ENCODE data around the gene CITED1. TPM values are rescaled to one million over a fixed set of nuclear protein-coding genes. Genes with fewer than 3 reads are reported as not detected.

CITED1 gene
- total RNA-seq, 1 donor from 2014 or later = 18.8 TPM

- peaks cover 4 to 47% (median 28%) of the 10 kb centered on the region in 3 donors for H3K27me3 ChIP-seq (ENCODE audit: control insufficient read depth in 3 of 3, insufficient read depth in 3 of 3, low read length in 3 of 3)
- H3K27ac ChIP-seq (ENCODE audit: low read depth, low read length) = no peak overlapping the region
- H3K36me3 ChIP-seq (ENCODE audit: control insufficient read depth in 3 of 3, insufficient read depth in 3 of 3, low read length in 3 of 3) = no peaks in the 10 kb centered on the region
- H3K4me1 ChIP-seq (ENCODE audit: control insufficient read depth in 3 of 3, insufficient read depth in 3 of 3, low read length in 3 of 3) = peaks cover 13 to 28% (median 14%) of the 10 kb centered on the region in 3 donors
- H3K9me3 ChIP-seq (ENCODE audit: control insufficient read depth in 3 of 3, low read length in 3 of 3) = no peaks in the 10 kb centered on the region
- H3K9ac ChIP-seq (ENCODE audit: low read depth in 1 of 3, low read length in 3 of 3) = no peak overlapping the region
- H3K4me3 ChIP-seq (ENCODE audit: low read length in 3 of 3) = peak overlapping the region; percentile 50 to 54 (median 54)
Measured at GRCh38 chrX:72308566-72309296, 3.0 kb upstream of the CITED1 start.

GRCh38 chrX:72308209-72308565 lies 2.5 kb upstream of the CITED1 start:
- peaks cover 7 to 51% (median 28%) of the 10 kb centered on the region in 3 donors for H3K27me3 ChIP-seq (ENCODE audit: control insufficient read depth in 3 of 3, insufficient read depth in 3 of 3, low read length in 3 of 3)

DNA sequence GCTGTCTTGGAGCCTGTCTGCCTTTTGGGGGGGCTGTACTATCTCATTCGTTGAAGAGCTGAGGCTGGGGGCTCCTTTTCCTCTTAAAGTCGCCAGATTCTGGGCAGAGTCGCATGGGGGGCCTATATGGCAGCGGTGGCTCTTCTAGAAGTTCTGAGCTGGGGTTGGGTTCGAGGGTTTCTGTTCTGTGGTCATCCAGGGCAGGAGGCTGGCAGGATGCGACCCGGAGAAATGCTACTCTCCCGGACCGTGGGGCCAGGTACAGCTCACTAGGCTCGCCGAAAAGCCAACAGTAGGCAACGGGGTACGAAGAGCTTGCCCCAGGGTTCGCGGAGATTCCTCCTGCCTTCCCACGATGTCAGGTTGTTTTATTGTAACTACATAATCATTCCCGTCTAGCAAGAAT lies 1.9 kb upstream of the CITED1 start:
- peaks cover 13 to 28% (median 14%) of the 10 kb centered on the region in 3 donors for H3K4me1 ChIP-seq (ENCODE audit: control insufficient read depth in 3 of 3, insufficient read depth in 3 of 3, low read length in 3 of 3)
- no peak overlapping the region for H3K27ac ChIP-seq (ENCODE audit: low read depth, low read length)
- H3K27me3 ChIP-seq (ENCODE audit: control insufficient read depth in 3 of 3, insufficient read depth in 3 of 3, low read length in 3 of 3) = peaks cover 12 to 54% (median 28%) of the 10 kb centered on the region in 3 donors
- no peaks in the 10 kb centered on the region for H3K9me3 ChIP-seq (ENCODE audit: control insufficient read depth in 3 of 3, low read length in 3 of 3)
- peak overlapping the region; percentile 41 to 63 (median 49) for H3K4me3 ChIP-seq (ENCODE audit: low read length in 3 of 3)
- peak overlapping the region in 1 of 3 donors; percentile 32 for H3K9ac ChIP-seq (ENCODE audit: low read depth in 1 of 3, low read length in 3 of 3)
- H3K36me3 ChIP-seq (ENCODE audit: control insufficient read depth in 3 of 3, insufficient read depth in 3 of 3, low read length in 3 of 3) = no peaks in the 10 kb centered on the region

More at GRCh38 chrX:72308209-72308565, 2.5 kb upstream of the CITED1 start:
- Histone ChIP-seq H3K9me3 (ENCODE audit: control insufficient read depth in 3 of 3, low read length in 3 of 3) (no peaks in the 10 kb centered on the region), H3K4me1 (ENCODE audit: control insufficient read depth in 3 of 3, insufficient read depth in 3 of 3, low read length in 3 of 3) (peaks cover 13 to 28% (median 14%) of the 10 kb centered on the region in 3 donors), H3K27ac (ENCODE audit: low read depth, low read length) (no peak overlapping the region), H3K4me3 (ENCODE audit: low read length in 3 of 3) (peak overlapping the region in 2 of 3 donors; percentile 26 to 50), H3K36me3 (ENCODE audit: control insufficient read depth in 3 of 3, insufficient read depth in 3 of 3, low read length in 3 of 3) (no peaks in the 10 kb centered on the region), H3K9ac (ENCODE audit: low read depth in 1 of 3, low read length in 3 of 3) (no peak overlapping the region)

- Histone ChIP-seq H3K4me3 (ENCODE audit: low read length in 3 of 3) (peak overlapping the region; percentile 49 to 65 (median 63)), H3K27me3 (ENCODE audit: control insufficient read depth in 3 of 3, insufficient read depth in 3 of 3, low read length in 3 of 3) (peaks cover 12 to 60% (median 28%) of the 10 kb centered on the region in 3 donors), H3K36me3 (ENCODE audit: control insufficient read depth in 3 of 3, insufficient read depth in 3 of 3, low read length in 3 of 3) (no peaks in the 10 kb centered on the region), H3K27ac (ENCODE audit: low read depth, low read length) (no peak overlapping the region), H3K9ac (ENCODE audit: low read depth in 1 of 3, low read length in 3 of 3) (peak overlapping the region in 2 of 3 donors; percentile 32 to 45), H3K9me3 (ENCODE audit: control insufficient read depth in 3 of 3, low read length in 3 of 3) (no peaks in the 10 kb centered on the region), H3K4me1 (ENCODE audit: control insufficient read depth in 3 of 3, insufficient read depth in 3 of 3, low read length in 3 of 3) (peaks cover 13 to 28% (median 14%) of the 10 kb centered on the region in 3 donors)
Measured at GRCh38 chrX:72306851-72307645, 1.3 kb upstream of the CITED1 start.

- no peak overlapping the region for H3K9ac ChIP-seq (ENCODE audit: low read depth in 1 of 3, low read length in 3 of 3)
- H3K4me1 ChIP-seq (ENCODE audit: control insufficient read depth in 3 of 3, insufficient read depth in 3 of 3, low read length in 3 of 3) = peaks cover 13 to 28% (median 14%) of the 10 kb centered on the region in 3 donors
- no peak overlapping the region for H3K27ac ChIP-seq (ENCODE audit: low read depth, low read length)
- peak overlapping the region; percentile 51 to 65 (median 63) for H3K4me3 ChIP-seq (ENCODE audit: low read length in 3 of 3)
- H3K36me3 ChIP-seq (ENCODE audit: control insufficient read depth in 3 of 3, insufficient read depth in 3 of 3, low read length in 3 of 3) = no peaks in the 10 kb centered on the region
- no peaks in the 10 kb centered on the region for H3K9me3 ChIP-seq (ENCODE audit: control insufficient read depth in 3 of 3, low read length in 3 of 3)
- peaks cover 12 to 67% (median 28%) of the 10 kb centered on the region in 3 donors for H3K27me3 ChIP-seq (ENCODE audit: control insufficient read depth in 3 of 3, insufficient read depth in 3 of 3, low read length in 3 of 3)
Measured at GRCh38 chrX:72306085-72306801, 529 bp upstream of the CITED1 start.

DNA sequence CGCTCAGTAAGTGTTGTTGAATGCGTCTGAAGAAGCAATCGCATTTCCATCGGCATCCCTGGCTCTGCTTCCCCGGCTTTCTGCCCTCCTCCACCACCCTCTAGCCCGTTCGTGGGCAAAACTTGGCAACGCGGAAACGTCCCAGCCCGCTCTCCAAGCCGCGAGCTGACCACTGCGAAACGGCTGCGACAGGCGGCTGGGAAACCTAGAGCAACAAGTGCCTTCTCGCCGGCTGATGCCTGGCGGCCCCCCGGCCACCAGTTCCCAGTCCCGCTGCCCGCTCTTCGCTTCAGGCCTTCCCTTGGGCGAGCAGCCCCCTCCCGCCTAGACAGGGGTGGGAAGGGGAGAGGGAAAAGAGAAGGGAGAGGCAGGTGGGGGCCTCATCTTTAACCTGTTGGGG lies 837 bp downstream of the CITED1 start:
- peak overlapping the region in 1 of 3 donors; percentile 25 for H3K9ac ChIP-seq (ENCODE audit: low read depth in 1 of 3, low read length in 3 of 3)
- H3K4me1 ChIP-seq (ENCODE audit: control insufficient read depth in 3 of 3, insufficient read depth in 3 of 3, low read length in 3 of 3) = peaks cover 13 to 28% (median 14%) of the 10 kb centered on the region in 3 donors
- H3K27me3 ChIP-seq (ENCODE audit: control insufficient read depth in 3 of 3, insufficient read depth in 3 of 3, low read length in 3 of 3) = peaks cover 16 to 75% (median 27%) of the 10 kb centered on the region in 3 donors
- H3K4me3 ChIP-seq (ENCODE audit: low read length in 3 of 3) = peak overlapping the region in 2 of 3 donors; percentile 13 to 26
- no peak overlapping the region for H3K27ac ChIP-seq (ENCODE audit: low read depth, low read length)
- H3K36me3 ChIP-seq (ENCODE audit: control insufficient read depth in 3 of 3, insufficient read depth in 3 of 3, low read length in 3 of 3) = no peaks in the 10 kb centered on the region
- H3K9me3 ChIP-seq (ENCODE audit: control insufficient read depth in 3 of 3, low read length in 3 of 3) = no peaks in the 10 kb centered on the region

GRCh38 chrX:72301781-72302180 lies 3.9 kb downstream of the CITED1 start:
- Histone ChIP-seq H3K4me1 (ENCODE audit: control insufficient read depth in 3 of 3, insufficient read depth in 3 of 3, low read length in 3 of 3) (peaks cover 2 to 12% (median 3%) of the 10 kb centered on the region in 3 donors), H3K9me3 (ENCODE audit: control insufficient read depth in 3 of 3, low read length in 3 of 3) (no peaks in the 10 kb centered on the region), H3K9ac (ENCODE audit: low read depth in 1 of 3, low read length in 3 of 3) (no peak overlapping the region), H3K27me3 (ENCODE audit: control insufficient read depth in 3 of 3, insufficient read depth in 3 of 3, low read length in 3 of 3) (peaks cover 14 to 61% (median 16%) of the 10 kb centered on the region in 3 donors), H3K27ac (ENCODE audit: low read depth, low read length) (no peak overlapping the region), H3K36me3 (ENCODE audit: control insufficient read depth in 3 of 3, insufficient read depth in 3 of 3, low read length in 3 of 3) (no peaks in the 10 kb centered on the region), H3K4me3 (ENCODE audit: low read length in 3 of 3) (no peak overlapping the region)

- peaks cover 7 to 51% (median 12%) of the 10 kb centered on the region in 3 donors for H3K27me3 ChIP-seq (ENCODE audit: control insufficient read depth in 3 of 3, insufficient read depth in 3 of 3, low read length in 3 of 3)
- H3K4me1 ChIP-seq (ENCODE audit: control insufficient read depth in 3 of 3, insufficient read depth in 3 of 3, low read length in 3 of 3) = peaks cover 0 to 5% (median under 1%) of the 10 kb centered on the region in 3 donors
- H3K27ac ChIP-seq (ENCODE audit: low read depth, low read length) = no peak overlapping the region
- no peak overlapping the region for H3K4me3 ChIP-seq (ENCODE audit: low read length in 3 of 3)
- no peaks in the 10 kb centered on the region for H3K9me3 ChIP-seq (ENCODE audit: control insufficient read depth in 3 of 3, low read length in 3 of 3)
- no peaks in the 10 kb centered on the region for H3K36me3 ChIP-seq (ENCODE audit: control insufficient read depth in 3 of 3, insufficient read depth in 3 of 3, low read length in 3 of 3)
- H3K9ac ChIP-seq (ENCODE audit: low read depth in 1 of 3, low read length in 3 of 3) = no peak overlapping the region
Measured at GRCh38 chrX:72299891-72300630, 5.7 kb downstream of the CITED1 start.

Data from skeletal muscle tissue (tissue), 4 donors.